ENCODE results near the gene OR1J1.

Gene OR1J1

DNA sequence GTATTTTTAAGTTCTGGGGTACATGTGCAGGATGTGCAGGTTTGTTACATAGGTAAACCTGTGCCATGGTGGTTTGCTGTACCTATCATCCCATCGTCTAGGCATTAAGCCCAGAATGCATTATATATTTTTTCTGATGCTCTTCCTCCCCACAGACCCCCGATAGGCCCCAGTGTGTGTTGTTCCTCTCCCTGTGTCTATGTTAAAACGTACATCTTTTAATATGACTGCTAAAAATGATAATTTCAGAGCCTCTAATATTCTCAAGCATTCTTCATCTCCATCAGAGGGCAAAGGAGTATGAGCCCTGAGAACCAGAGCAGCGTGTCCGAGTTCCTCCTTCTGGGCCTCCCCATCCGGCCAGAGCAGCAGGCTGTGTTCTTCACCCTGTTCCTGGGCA, 32.8 kb upstream of the OR1J1 start, which contains the start of gene OR1J2:
TSS of gene OR1J2 (plus strand) at position 301 of the 400 bp plus-strand sequence. CDS start at position 301, 0 bp downstream.
- Mint-ChIP-seq H3K36me3 (ENCODE audit: low read depth) (no peaks in the 10 kb centered on the region), H3K4me1 (no peaks in the 10 kb centered on the region), H3K4me3 (no peak within 1 kb of the TSS), H3K27ac (no peak within 1 kb of the TSS), H3K9me3 (no peaks in the 10 kb centered on the region), H3K27me3 (ENCODE audit: low read depth) (peaks cover 38% of the 10 kb centered on the region)
- TF ChIP-seq CTCF (IDR thresholded peaks at IDR 0.05; ENCODE audit: unreplicated experiment in 3 of 3): no peak

DNA sequence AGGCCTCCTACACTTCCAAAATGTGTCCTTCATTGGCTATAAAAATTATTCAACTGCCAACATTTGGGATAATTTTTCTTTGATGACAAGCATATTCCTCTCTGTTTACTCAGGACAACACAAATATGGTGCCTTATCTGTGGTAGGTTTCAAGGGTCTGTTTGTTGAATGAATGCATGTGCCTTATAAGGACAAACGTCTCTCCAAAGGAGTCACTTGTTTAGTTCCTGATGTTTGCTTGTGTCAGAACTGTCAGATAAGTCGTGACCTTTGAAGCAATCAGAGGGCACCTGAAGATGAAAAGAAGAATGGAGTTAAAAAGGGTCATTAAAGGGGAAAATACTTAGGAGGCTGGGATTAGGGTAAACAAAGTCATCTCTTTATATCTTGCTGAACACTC, 29.2 kb upstream of the OR1J1 start:
- Mint-ChIP-seq H3K4me1 (no peaks in the 10 kb centered on the region), H3K9me3 (no peaks in the 10 kb centered on the region)
- no peak for TF ChIP-seq CTCF (IDR thresholded peaks at IDR 0.05; ENCODE audit: unreplicated experiment in 3 of 3)

DNA sequence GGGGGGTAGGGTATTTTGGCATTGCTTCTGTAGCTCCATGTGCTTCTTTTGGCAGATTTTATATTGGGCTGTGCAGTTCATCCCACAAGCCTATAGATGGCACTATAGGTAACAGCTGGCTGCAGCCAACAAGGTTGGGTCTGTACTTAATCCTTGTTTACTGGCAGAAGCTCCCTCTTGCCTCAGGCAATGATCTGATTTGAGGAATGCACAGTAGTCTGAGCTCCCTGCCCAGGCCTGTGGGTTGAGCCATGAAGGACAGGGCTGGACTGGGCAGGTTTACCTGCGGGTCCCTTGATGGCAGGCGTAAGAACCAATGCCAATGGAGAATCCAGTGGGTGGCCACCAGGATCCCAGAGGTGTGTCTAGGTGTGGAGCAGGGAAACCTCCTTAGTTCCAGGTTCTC, 21.2 kb upstream of the OR1J1 start:
- H3K36me3 Mint-ChIP-seq (ENCODE audit: low read depth): no peaks in the 10 kb centered on the region
- H3K9me3 Mint-ChIP-seq: peaks cover 16% of the 10 kb centered on the region
- TF ChIP-seq CTCF (IDR thresholded peaks at IDR 0.05; ENCODE audit: unreplicated experiment in 3 of 3): peak; percentile 35 to 56 (median 42)
- peaks cover 9% of the 10 kb centered on the region for H3K27me3 Mint-ChIP-seq (ENCODE audit: low read depth)
- no peak overlapping the region for H3K27ac Mint-ChIP-seq
- no peak overlapping the region for H3K4me3 Mint-ChIP-seq
- no peaks in the 10 kb centered on the region for H3K4me1 Mint-ChIP-seq

More for the DNA sequence above, 29.2 kb upstream of the OR1J1 start:
- Mint-ChIP-seq H3K27me3 (ENCODE audit: low read depth) (peaks cover 29% of the 10 kb centered on the region), H3K36me3 (ENCODE audit: low read depth) (no peaks in the 10 kb centered on the region), H3K27ac (no peak overlapping the region), H3K4me3 (no peak overlapping the region)

DNA sequence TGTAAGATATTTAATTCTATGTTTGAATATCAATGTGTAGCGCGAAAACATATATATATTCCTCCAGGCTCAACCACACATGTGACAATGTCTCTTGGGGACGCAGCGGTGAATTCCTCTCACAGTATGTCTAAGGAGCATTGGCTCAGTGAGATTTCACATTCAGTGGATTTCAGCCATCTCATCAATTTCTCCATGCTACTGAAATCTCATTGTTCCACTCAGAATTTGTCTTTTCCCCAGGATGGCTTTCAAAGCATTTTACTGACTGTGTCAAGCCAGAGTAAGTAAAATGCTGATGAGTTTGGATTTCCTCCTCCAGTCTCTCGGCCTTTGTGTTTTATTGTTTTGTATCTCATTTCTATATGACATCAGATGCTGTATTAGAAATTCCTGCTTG, 1.3 kb upstream of the OR1J1 start:
- Mint-ChIP-seq H3K36me3 (ENCODE audit: low read depth) (no peaks in the 10 kb centered on the region), H3K9me3 (no peaks in the 10 kb centered on the region), H3K27ac (no peak overlapping the region), H3K4me1 (no peaks in the 10 kb centered on the region), H3K27me3 (ENCODE audit: low read depth) (peaks cover 44% of the 10 kb centered on the region), H3K4me3 (no peak overlapping the region)
- no peak for TF ChIP-seq CTCF (IDR thresholded peaks at IDR 0.05; ENCODE audit: unreplicated experiment in 3 of 3)

- Mint-ChIP-seq H3K4me3 (no peak overlapping the region), H3K36me3 (ENCODE audit: low read depth) (no peaks in the 10 kb centered on the region), H3K27ac (no peak overlapping the region), H3K4me1 (no peaks in the 10 kb centered on the region), H3K9me3 (no peaks in the 10 kb centered on the region), H3K27me3 (ENCODE audit: low read depth) (peaks cover 52% of the 10 kb centered on the region)
- TF ChIP-seq CTCF (IDR thresholded peaks at IDR 0.05; ENCODE audit: unreplicated experiment in 3 of 3): no peak
Measured at GRCh38 chr9:122477346-122477745, 380 bp downstream of the OR1J1 start.

DNA sequence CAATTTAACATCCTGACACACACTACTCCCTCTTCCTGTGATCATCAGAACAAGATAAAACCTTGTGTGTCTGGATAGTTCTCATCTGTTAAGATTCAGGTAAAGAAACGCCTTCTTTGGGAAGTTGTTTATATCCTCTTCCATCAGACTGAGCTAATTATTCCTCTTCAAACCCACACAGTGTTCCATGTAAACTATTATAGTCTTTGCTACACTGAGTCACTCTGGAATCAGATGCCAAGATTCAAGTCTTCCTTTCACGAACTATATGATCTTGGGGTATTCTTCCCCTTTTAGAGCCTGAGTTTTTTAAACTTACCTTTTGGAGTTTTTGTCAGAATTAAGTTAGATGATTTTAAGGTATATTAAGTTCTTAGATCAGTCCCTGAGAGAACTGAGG, 2.0 kb downstream of the OR1J1 start:
- H3K27ac Mint-ChIP-seq: no peak overlapping the region
- H3K36me3 Mint-ChIP-seq (ENCODE audit: low read depth): no peaks in the 10 kb centered on the region
- no peaks in the 10 kb centered on the region for H3K9me3 Mint-ChIP-seq
- no peak overlapping the region for H3K4me3 Mint-ChIP-seq
- H3K4me1 Mint-ChIP-seq: no peaks in the 10 kb centered on the region
- TF ChIP-seq CTCF (IDR thresholded peaks at IDR 0.05; ENCODE audit: unreplicated experiment in 3 of 3): no peak
- peaks cover 52% of the 10 kb centered on the region for H3K27me3 Mint-ChIP-seq (ENCODE audit: low read depth)
